Ovary (tissue), 9 donors: ENCODE results near the gene ERMARD. TPM values are rescaled to one million over a fixed set of nuclear protein-coding genes. Genes with fewer than 3 reads are reported as not detected.
"Not testable (repeated sequence)": the region's sequence is repeated elsewhere in the genome, so short reads cannot be mapped to it uniquely, and the experiment has no call there.

ENCODE experiments used
- DNase-seq, 5 donors: peaks; one replicate each; pipeline ENCODE4 v3.0.0-alpha.2; 2019 to 2020
- H3K27ac ChIP-seq, 2 donors: fragments of 200-600 bp; one replicate each; pipeline versions ENCODE4 v1.5.1 to v1.8.0; 2019 to 2022
- H3K27me3 ChIP-seq: fragments of 200-600 bp; one replicate; pipeline ENCODE4 v1.8.0; 2022
- H3K36me3 ChIP-seq: fragments of 200-600 bp; sonication (generic); one replicate; pipeline ENCODE4 v1.5.1; 2019
- H3K4me1 ChIP-seq: one replicate; pipeline ENCODE4 v1.8.1; 2013; ENCODE audit warnings: mild to moderate bottlenecking, moderate library complexity; ENCODE audit not compliant: insufficient read depth
- H3K4me3 ChIP-seq: fragments of 200-600 bp; sonication (generic); one replicate; pipeline ENCODE4 v1.5.1; 2017
- H3K9me3 ChIP-seq, 2 donors: fragments of 200-600 bp in 1 of 2; sonication (generic) in 1 of 2; one replicate each; pipeline versions ENCODE4 v1.5.1 to v1.8.1; 2013 to 2019; ENCODE audit warnings: mild to moderate bottlenecking in 1 of 2, moderate library complexity in 1 of 2
- CTCF ChIP-seq, 3 donors: fragments of 450-650 bp in 2 of 3; fragments of 200-600 bp in 1 of 3; IDR thresholded peaks; one replicate each; pipeline versions ENCODE4 v1.5.1 to v1.8.0; 2016 to 2022; ENCODE audit warnings: antibody characterized with exemption in 3 of 3, mild to moderate bottlenecking in 1 of 3
- EP300 ChIP-seq: sonication (generic); formaldehyde crosslinking; IDR thresholded peaks from one replicate; pipeline ENCODE4 v1.6.1; 2017; ENCODE audit warnings: antibody characterized with exemption
- POLR2A ChIP-seq: fragments of 450-650 bp; IDR thresholded peaks from one replicate; pipeline ENCODE4 v1.6.1; 2017; ENCODE audit warnings: antibody characterized with exemption, mild to moderate bottlenecking, moderate library complexity
- WGBS, 3 donors: extraction: QIAGEN DNeasy Blood & Tissue Kit in 1 of 3; methylation state at CpG; one replicate each; pipeline versions ENCODE4 v1.1.5 to v1.1.7; 2013 to 2017; 5-methylcytosine and 5-hydroxymethylcytosine counted together
- intact Hi-C, 4 donors: fragments of 100-400 bp; cut with DNase I; formaldehyde crosslinking; loops; one replicate each; pipeline versions ENCODE4 v1.11.0 to v1.15.1; 2022 to 2023
- polyA plus RNA-seq, 2 donors: library from polyadenylated mRNA; stranded (reverse); fragments of 200-250 nt in 1 of 2; fragments of 350-450 nt in 1 of 2; fragmentation: Illumina TruSeq in 1 of 2; extraction: RNeasy Lipid Tissue Mini Kit (QIAGEN cat#74804) in 1 of 2; gene quantifications; one replicate each; pipeline ENCODE4 v1.2.3, GENCODE V29; 2013 to 2014
- total RNA-seq, 7 donors: library from RNA; depleted of rRNA in 2 of 7; stranded (reverse); fragments of >200 nt in 2 of 7; fragmentation: NEBNext Ultra II Directional in 3 of 7; extraction: Animal tissue kit (Norgen Biotek cat#: 25700) in 3 of 7; gene quantifications; one replicate each; pipeline versions ENCODE4 v1.1.0 to v1.2.4, GENCODE V29; 2016 to 2023
- donor health status: DM: no; HTN: no; CAD: no; lungs with moderate emphysema.
- donor health status: DM: no; HTN: no; CAD: no.
- donor health status: Bipolar disorder and iron deficiency.
- donor health status: DM: yes; HTN: yes; CAD: no.
- donor health status: DM: no; HTN: no; CAD: no.
- donor health status: DM: yes; HTN: yes; CAD: no.

ERMARD gene
- total and polyA plus RNA-seq, 9 donors = 15.9 to 38.0 (median 27.0) TPM

GRCh38 chr6:169763881-169764280, 12.5 kb downstream of the ERMARD start:
- no peak for DNase-seq
- no peak overlapping the region for H3K4me3 ChIP-seq
- no peak overlapping the region for H3K27ac ChIP-seq
- no peaks in the 10 kb centered on the region for H3K9me3 ChIP-seq
- H3K36me3 ChIP-seq = no peaks in the 10 kb centered on the region
- no peaks in the 10 kb centered on the region for H3K27me3 ChIP-seq
- intact Hi-C loops = no loop called here
- TF ChIP-seq EP300 (no peak), POLR2A (no peak), CTCF (IDR thresholded peaks at IDR 0.05) (no peak)
- no peaks in the 10 kb centered on the region for H3K4me1 ChIP-seq
- 70 to 72% (median 71%) methylated on average over 10 of the region's 10 CpGs for WGBS, 3 donors

- intact Hi-C loops, DNase-seq, H3K27me3 ChIP-seq, H3K4me3 ChIP-seq, H3K27ac ChIP-seq, H3K4me1 ChIP-seq, H3K9me3 ChIP-seq, H3K36me3 ChIP-seq: not testable (repeated sequence)
- WGBS, 3 donors = 83 to 93% (median 90%) methylated on average over 10 of the region's 10 CpGs
These were observed 14.4 kb downstream of the ERMARD start for GRCh38 chr6:169765789-169766188.

GRCh38 chr6:169766232-169766631, 14.8 kb downstream of the ERMARD start:
- Histone ChIP-seq H3K9me3 (no peaks in the 10 kb centered on the region), H3K4me1 (no peaks in the 10 kb centered on the region), H3K27ac (no peak overlapping the region), H3K36me3 (no peaks in the 10 kb centered on the region), H3K27me3 (no peaks in the 10 kb centered on the region), H3K4me3 (no peak overlapping the region)
- DNase-seq = no peak
- TF ChIP-seq EP300 = no peak
- TF ChIP-seq POLR2A = no peak
- 23 to 63% (median 32%) methylated on average over 5 of the region's 5 CpGs for WGBS, 3 donors
- intact Hi-C loops = no loop called here

DNA sequence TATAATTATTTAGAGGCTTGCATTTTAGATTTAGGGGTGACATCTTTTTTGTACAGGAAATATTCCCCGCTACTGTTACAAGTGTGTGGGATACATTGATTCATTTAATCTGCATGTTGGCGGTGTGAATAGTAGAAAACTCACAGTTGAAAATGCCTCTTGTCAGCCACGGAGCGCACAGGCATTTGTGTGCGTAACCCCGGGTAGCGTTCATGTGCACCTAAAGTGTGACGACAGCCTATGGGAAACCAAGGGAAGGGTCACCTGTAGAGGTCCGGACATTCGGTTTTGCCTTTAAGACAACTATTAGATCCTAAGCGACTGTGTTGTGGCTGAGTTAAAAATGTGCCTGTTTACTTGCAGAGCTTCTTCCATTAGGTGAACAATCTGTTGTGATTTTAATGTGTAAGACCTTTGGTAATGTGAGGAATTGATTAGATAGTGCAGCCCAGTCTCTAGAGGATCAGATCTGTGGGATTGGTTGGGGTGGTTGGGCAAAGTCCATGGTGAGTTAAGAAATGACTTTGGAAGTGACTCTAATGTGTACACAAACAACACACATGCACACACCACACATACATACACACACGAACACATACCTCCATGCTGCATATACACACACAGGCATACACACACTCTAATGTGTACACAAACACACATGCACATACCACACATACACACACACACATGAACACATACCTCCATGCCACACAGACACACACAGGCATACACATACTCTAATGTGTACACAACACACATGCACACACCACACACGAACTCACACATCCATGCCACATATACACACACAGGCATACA, 15.7 kb downstream of the ERMARD start:
- WGBS, 3 donors = 94 to 96% (median 95%) methylated on average over 13 of the region's 13 CpGs

GRCh38 chr6:169774347-169774746, 22.9 kb downstream of the ERMARD start:
- no peaks in the 10 kb centered on the region for H3K27me3 ChIP-seq
- DNase-seq = no peak
- no peaks in the 10 kb centered on the region for H3K36me3 ChIP-seq
- H3K27ac ChIP-seq = no peak overlapping the region
- no peaks in the 10 kb centered on the region for H3K9me3 ChIP-seq
- WGBS, 3 donors = 92 to 95% (median 92%) methylated on average over 9 of the region's 9 CpGs
- no peaks in the 10 kb centered on the region for H3K4me1 ChIP-seq
- intact Hi-C loops = no loop called here
- TF ChIP-seq CTCF (IDR thresholded peaks at IDR 0.05) (no peak), POLR2A (no peak), EP300 (no peak)
- no peak overlapping the region for H3K4me3 ChIP-seq

More for the DNA sequence above, 15.7 kb downstream of the ERMARD start:
- H3K9me3 ChIP-seq = no peaks in the 10 kb centered on the region
- no peak overlapping the region for H3K27ac ChIP-seq
- intact Hi-C loops = no loop called here
- H3K4me3 ChIP-seq = no peak overlapping the region
- no peaks in the 10 kb centered on the region for H3K27me3 ChIP-seq
- H3K36me3 ChIP-seq = no peaks in the 10 kb centered on the region
- H3K4me1 ChIP-seq = no peaks in the 10 kb centered on the region
- DNase-seq = no peak
- no peak for TF ChIP-seq EP300
- no peak for TF ChIP-seq CTCF (IDR thresholded peaks at IDR 0.05)
- TF ChIP-seq POLR2A = no peak
